ENCODE results near the gene SOX6. TPM values are rescaled to one million over a fixed set of nuclear protein-coding genes. Genes with fewer than 3 reads are reported as not detected.

SOX6 gene
- total RNA-seq, 4 donors from 2014 or later, result 1.7 to 3.6 (median 3.2) TPM

DNA sequence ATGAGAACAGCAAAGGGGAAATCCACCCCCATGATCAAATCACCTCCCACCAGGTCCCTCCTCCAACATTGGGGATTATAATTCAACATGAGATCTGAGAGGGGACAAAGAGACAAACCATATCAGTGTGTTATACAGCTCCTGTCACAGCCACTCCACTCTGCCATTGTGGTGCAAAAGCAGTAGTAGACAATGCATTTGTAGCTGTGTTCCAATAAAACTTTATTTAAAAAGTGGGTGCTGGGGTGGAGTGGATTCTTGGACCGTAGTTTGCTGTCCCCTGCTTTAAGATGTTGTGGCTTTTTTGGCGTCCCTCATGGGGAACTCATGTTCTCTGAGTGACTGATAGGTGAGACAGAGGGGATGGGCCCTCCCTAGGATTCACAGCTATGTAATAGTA is 399.1 kb downstream of the SOX6 start:
- Histone ChIP-seq H3K4me1 (no peaks in the 10 kb centered on the region), H3K4me3 (no peak overlapping the region), H3K9me3 (no peaks in the 10 kb centered on the region), H3K36me3 (no peaks in the 10 kb centered on the region), H3K27ac (replicated peaks in 1 of 4) (no peak overlapping the region), H3K27me3 (no peaks in the 10 kb centered on the region)
- 9% methylated on average over 2 of the region's 2 CpGs for WGBS
- TF ChIP-seq EP300 (IDR thresholded peaks at IDR 0.05) (no peak), POLR2A (IDR thresholded peaks at IDR 0.05; ENCODE audit: low read depth) (no peak)
- TF ChIP-seq, protein P1, sequence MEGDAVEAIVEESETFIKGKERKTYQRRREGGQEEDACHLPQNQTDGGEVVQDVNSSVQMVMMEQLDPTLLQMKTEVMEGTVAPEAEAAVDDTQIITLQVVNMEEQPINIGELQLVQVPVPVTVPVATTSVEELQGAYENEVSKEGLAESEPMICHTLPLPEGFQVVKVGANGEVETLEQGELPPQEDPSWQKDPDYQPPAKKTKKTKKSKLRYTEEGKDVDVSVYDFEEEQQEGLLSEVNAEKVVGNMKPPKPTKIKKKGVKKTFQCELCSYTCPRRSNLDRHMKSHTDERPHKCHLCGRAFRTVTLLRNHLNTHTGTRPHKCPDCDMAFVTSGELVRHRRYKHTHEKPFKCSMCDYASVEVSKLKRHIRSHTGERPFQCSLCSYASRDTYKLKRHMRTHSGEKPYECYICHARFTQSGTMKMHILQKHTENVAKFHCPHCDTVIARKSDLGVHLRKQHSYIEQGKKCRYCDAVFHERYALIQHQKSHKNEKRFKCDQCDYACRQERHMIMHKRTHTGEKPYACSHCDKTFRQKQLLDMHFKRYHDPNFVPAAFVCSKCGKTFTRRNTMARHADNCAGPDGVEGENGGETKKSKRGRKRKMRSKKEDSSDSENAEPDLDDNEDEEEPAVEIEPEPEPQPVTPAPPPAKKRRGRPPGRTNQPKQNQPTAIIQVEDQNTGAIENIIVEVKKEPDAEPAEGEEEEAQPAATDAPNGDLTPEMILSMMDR (IDR thresholded peaks at IDR 0.05), result no peak
- intact Hi-C loops (cut with DNase I), result no loop called here
- no peak for DNase-seq (ENCODE audit: extremely low spot score)

GRCh38 chr11:15956302-15956701 is 400.0 kb downstream of the SOX6 start:
- TF ChIP-seq POLR2AphosphoS5 (IDR thresholded peaks at IDR 0.05) (no peak), EP300 (IDR thresholded peaks at IDR 0.05) (no peak), POLR2A (IDR thresholded peaks at IDR 0.05; ENCODE audit: low read depth) (no peak)
- TF ChIP-seq, protein P1 (IDR thresholded peaks at IDR 0.05), result no peak
- intact Hi-C loops (cut with DNase I), result no loop called here
- H3K4me3 ChIP-seq, result no peak overlapping the region
- no peak for DNase-seq (ENCODE audit: extremely low spot score)
- H3K27me3 ChIP-seq, result no peaks in the 10 kb centered on the region
- no peaks in the 10 kb centered on the region for H3K9me3 ChIP-seq
- WGBS, result 97% methylated on average over 3 of the region's 3 CpGs
- H3K4me1 ChIP-seq, result no peaks in the 10 kb centered on the region
- H3K27ac ChIP-seq (replicated peaks in 1 of 4), result no peak overlapping the region
- no peaks in the 10 kb centered on the region for H3K36me3 ChIP-seq

GRCh38 chr11:15955595-15955994 is 400.8 kb downstream of the SOX6 start:
- 45% methylated on average over 2 of the region's 2 CpGs for WGBS
- DNase-seq (ENCODE audit: extremely low spot score), result peak; percentile 62
- Histone ChIP-seq H3K4me1 (no peaks in the 10 kb centered on the region), H3K9me3 (no peaks in the 10 kb centered on the region), H3K27ac (replicated peaks in 1 of 4) (no peak overlapping the region), H3K36me3 (no peaks in the 10 kb centered on the region), H3K27me3 (no peaks in the 10 kb centered on the region), H3K4me3 (no peak overlapping the region)
- intact Hi-C loops (cut with DNase I), result no loop called here
- TF ChIP-seq EP300 (IDR thresholded peaks at IDR 0.05) (no peak), POLR2A (IDR thresholded peaks at IDR 0.05; ENCODE audit: low read depth) (no peak), POLR2AphosphoS5 (IDR thresholded peaks at IDR 0.05) (no peak)
- TF ChIP-seq, protein P1 (IDR thresholded peaks at IDR 0.05), result no peak

DNA sequence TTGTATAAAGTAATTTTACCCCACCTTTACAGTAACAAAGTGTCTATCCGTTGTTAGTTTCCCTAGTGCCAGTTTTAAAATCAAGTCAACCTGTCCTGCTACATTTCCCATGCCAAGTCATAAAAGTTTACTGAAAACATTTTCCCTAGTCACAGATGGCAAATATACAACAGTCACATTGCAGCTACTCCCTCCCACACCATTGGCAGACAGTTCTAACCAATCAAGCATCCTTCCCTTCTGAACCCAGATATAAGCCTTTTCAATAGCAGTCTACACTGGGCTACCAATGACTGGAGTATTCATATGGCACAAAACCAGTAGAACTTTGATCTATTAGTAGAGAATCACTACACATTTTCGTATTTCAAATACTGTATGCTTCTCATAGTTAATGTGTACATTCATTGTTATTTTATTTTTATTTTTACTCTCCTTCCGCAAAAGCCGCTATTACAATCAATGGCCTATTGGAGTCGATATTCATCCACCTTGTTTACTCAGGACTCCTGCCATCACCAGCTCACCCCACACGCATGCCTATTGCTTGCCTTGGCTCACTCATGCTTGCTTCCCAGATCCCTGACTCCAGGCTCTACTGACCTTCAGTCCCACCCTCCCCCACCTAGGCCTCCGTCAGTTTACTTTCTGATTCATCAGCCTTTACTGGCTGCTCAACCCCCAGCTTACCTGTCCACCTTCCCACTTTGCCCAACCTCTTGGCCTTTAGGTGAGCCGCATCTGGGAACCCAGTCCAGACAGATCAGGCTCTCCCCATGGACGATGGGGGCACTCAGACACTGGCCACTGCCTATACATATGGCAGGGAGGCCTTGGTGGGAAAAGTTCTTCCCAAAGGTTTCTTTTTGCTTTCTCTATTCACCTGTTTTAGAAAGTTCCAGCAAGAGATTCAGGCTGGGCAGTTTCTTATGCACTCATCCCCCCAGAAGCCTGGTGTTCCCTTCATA is 408.4 kb downstream of the SOX6 start:
- intact Hi-C loops (cut with DNase I), result loop anchor here (10.0 kb wide), 1 partner anchor 657 kb away; no protein-coding TSS in a partner anchor
- 95% methylated on average over 9 of the region's 9 CpGs for WGBS
- H3K4me1 ChIP-seq, result no peaks in the 10 kb centered on the region
- H3K36me3 ChIP-seq, result no peaks in the 10 kb centered on the region
- no peak overlapping the region for H3K27ac ChIP-seq (replicated peaks in 1 of 4)
- peak; percentile 78 for DNase-seq (ENCODE audit: extremely low spot score)
- H3K9me3 ChIP-seq, result peaks cover 0 to 18% (median 0%) of the 10 kb centered on the region in 4 donors
- no peaks in the 10 kb centered on the region for H3K27me3 ChIP-seq
- H3K4me3 ChIP-seq, result no peak overlapping the region
- TF ChIP-seq, protein P1 (IDR thresholded peaks at IDR 0.05), result no peak
- TF ChIP-seq EP300 (IDR thresholded peaks at IDR 0.05) (no peak), POLR2AphosphoS5 (IDR thresholded peaks at IDR 0.05) (no peak), POLR2A (IDR thresholded peaks at IDR 0.05; ENCODE audit: low read depth) (no peak)

Measured in esophagus muscularis mucosa (tissue), 4 donors.